Activated naive CD8-positive, alpha-beta T cell treated with anti-CD3 and anti-CD28 coated beads, Interleukin-2, amount 50 U/mL, for 16 hours (primary cell): ENCODE measurements around the gene MEGF11.
A peak's percentile ranks its signal among the peaks of the same experiment; 100 is the strongest.

Experiments
- DNase-seq: peaks from one replicate; pipeline ENCODE4 v3.0.0-alpha.2; 2020; ENCODE audit warnings: low read depth, low spot score

Gene MEGF11

GRCh38 chr15:66253418-66254088 lies at the start of gene MEGF11:
TSS of gene MEGF11 (minus strand) at chr15:66253750. CDS start at chr15:66128403, 125,347 bp downstream.
- DNase-seq: no peak

- no peak for DNase-seq
Measured at GRCh38 chr15:66302489-66303278, 49.1 kb upstream of the MEGF11 start.

GRCh38 chr15:66298803-66299251 lies 45.3 kb upstream of the MEGF11 start:
- no peak for DNase-seq

- DNase-seq: no peak
Measured at GRCh38 chr15:66296186-66296585, 42.6 kb upstream of the MEGF11 start.

GRCh38 chr15:66294932-66295235 lies 41.3 kb upstream of the MEGF11 start:
- DNase-seq: no peak

- no peak for DNase-seq
Measured at GRCh38 chr15:66294157-66294931, 40.8 kb upstream of the MEGF11 start.

- peak; percentile 8 for DNase-seq
Measured at GRCh38 chr15:66293419-66294156, 40.0 kb upstream of the MEGF11 start, which contains the start of gene DIS3L. TSS of gene DIS3L (plus strand) at chr15:66293568. CDS start at chr15:66293597, 29 bp downstream.

- DNase-seq: no peak
Measured at GRCh38 chr15:66292571-66293418, 39.2 kb upstream of the MEGF11 start.

- no peak for DNase-seq
Measured at GRCh38 chr15:66291816-66292570, 38.4 kb upstream of the MEGF11 start.

GRCh38 chr15:66290518-66290917 lies 37.0 kb upstream of the MEGF11 start:
- DNase-seq: no peak

GRCh38 chr15:66290007-66290406 lies 36.5 kb upstream of the MEGF11 start:
- DNase-seq: no peak

- DNase-seq: no peak
Measured at GRCh38 chr15:66288551-66289185, 35.1 kb upstream of the MEGF11 start.

- no peak for DNase-seq
Measured at GRCh38 chr15:66288093-66288492, 34.5 kb upstream of the MEGF11 start.

GRCh38 chr15:66287461-66288057 lies 34.0 kb upstream of the MEGF11 start:
- DNase-seq: no peak

GRCh38 chr15:66285533-66286280 lies 32.2 kb upstream of the MEGF11 start:
- no peak for DNase-seq

- no peak for DNase-seq
Measured at GRCh38 chr15:66284271-66284670, 30.7 kb upstream of the MEGF11 start.

- no peak for DNase-seq
Measured at GRCh38 chr15:66278671-66279070, 25.1 kb upstream of the MEGF11 start.

GRCh38 chr15:66278056-66278455 lies 24.5 kb upstream of the MEGF11 start:
- no peak for DNase-seq
